Measurements from ENCODE around the gene MMP27.

The MMP27 gene

DNA sequence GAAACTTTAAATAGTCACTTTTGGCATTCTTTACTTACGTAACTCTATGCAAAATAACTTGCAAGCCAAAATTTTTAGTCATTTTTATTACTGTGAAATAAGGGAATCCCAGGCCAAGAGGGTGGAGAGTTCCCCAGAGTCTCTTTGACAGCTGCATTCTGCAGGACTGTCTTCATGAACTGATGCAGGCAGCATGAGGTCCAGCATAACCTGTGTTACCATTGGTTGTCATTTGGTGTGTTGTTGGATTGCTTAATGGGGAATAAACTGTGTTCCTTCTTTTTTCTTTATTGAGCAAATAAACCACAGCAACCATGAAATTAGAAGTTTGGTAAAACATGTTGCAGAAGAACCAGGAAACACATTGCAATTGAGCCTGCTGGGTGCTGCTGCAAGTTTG, 24.6 kb downstream of the MMP27 start:
- ChIA-PET POLR2A (no interaction called here), CTCF (interaction anchor here (2.4 kb wide), 1 partner anchor 15 kb away, joined by 13 read pairs; no protein-coding TSS in a partner anchor)
- no peak for TF ChIP-seq CTCF (IDR thresholded peaks at IDR 0.05; ENCODE audit: control extremely low read depth, extremely low read depth, low read depth, missing control alignments)
- DNase-seq (ENCODE audit: extremely low spot score): no peak

DNA sequence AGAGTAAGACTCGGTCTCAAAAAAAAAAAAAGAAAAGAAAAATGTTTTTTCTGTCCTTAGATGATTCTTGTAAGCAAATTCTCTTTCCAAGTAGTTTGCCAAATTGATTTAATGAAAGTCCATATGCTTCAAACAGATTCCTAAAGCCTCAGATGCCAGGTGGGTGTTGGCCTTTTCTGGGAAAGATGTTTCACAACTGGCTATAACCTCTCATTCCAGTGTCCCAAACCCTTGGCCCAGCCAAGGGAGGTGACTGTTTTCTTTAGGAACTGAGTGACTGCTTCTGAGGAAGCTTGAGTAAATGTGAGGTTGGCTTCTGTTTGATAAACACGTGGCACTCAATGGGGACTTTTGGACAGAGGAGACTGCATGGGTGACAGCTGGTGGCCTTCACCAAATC, 27.5 kb downstream of the MMP27 start:
- CTCF ChIA-PET: interaction anchor here (1.0 to 1.7 kb wide), 2 partner anchors 9 to 12 kb away, joined by 3 to 4 read pairs; no protein-coding TSS in a partner anchor
- no peak for TF ChIP-seq CTCF (IDR thresholded peaks at IDR 0.05; ENCODE audit: control extremely low read depth, extremely low read depth, low read depth, missing control alignments)
- POLR2A ChIA-PET: no interaction called here
- DNase-seq (ENCODE audit: extremely low spot score): no peak

GRCh38 chr11:102676084-102676483, 29.5 kb downstream of the MMP27 start:
- CTCF ChIA-PET: interaction anchor here (5.6 kb wide), 1 partner anchor 11 kb away, joined by 42 read pairs; no protein-coding TSS in a partner anchor

GRCh38 chr11:102669664-102670063, 35.9 kb downstream of the MMP27 start:
- CTCF ChIA-PET: interaction anchor here (0.9 to 1.4 kb wide), 3 partner anchors 8 to 57 kb away, joined by 4 to 5 read pairs (median 4); no protein-coding TSS in a partner anchor
- POLR2A ChIA-PET: no interaction called here
- no peak for DNase-seq (ENCODE audit: extremely low spot score)
- no peak for TF ChIP-seq CTCF (IDR thresholded peaks at IDR 0.05; ENCODE audit: control extremely low read depth, extremely low read depth, low read depth, missing control alignments)

More at GRCh38 chr11:102676084-102676483, 29.5 kb downstream of the MMP27 start:
- POLR2A ChIA-PET: no interaction called here
- no peak for TF ChIP-seq CTCF (IDR thresholded peaks at IDR 0.05; ENCODE audit: control extremely low read depth, extremely low read depth, low read depth, missing control alignments)
- DNase-seq (ENCODE audit: extremely low spot score): no peak

DNA sequence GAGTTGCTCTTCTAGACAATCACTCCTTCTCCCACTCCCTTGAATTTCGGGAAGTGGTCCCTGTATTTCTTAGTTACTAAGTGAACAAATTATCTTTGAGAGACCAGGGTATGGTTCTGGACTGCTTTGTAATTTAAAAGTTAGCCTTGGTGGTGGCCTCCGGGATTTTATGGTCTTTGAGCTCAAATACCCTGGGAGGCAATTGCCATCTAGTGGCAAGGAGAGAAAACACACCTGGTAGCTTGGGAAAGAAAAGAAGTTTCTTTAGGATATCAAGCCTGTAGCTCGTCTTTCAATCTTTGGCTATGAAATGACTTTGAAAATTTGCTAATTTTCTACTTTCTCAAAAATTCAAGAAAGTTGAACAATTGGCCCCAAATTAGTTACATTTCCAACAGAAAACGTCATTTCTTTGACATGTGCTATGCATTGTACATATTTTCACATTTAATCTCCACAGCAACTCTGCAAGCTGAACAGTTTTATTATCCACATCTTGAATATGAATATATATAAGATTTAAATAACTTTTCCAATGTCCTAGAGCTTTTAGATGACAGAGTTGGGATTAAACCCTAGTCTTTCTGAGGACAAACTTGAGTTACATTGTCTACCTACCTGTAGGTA, 39.1 kb downstream of the MMP27 start:
- TF ChIP-seq CTCF (IDR thresholded peaks at IDR 0.05; ENCODE audit: control extremely low read depth, extremely low read depth, low read depth, missing control alignments): peak; percentile 85
- CTCF ChIA-PET: interaction anchor here (0.6 to 4.6 kb wide), 62 partner anchors 9 to 1665 kb away, joined by 3 to 74 read pairs (median 4); partner anchors contain the start of gene MMP20

GRCh38 chr11:102664001-102664752, 41.4 kb downstream of the MMP27 start:
- TF ChIP-seq CTCF (IDR thresholded peaks at IDR 0.05; ENCODE audit: control extremely low read depth, extremely low read depth, low read depth, missing control alignments): peak; percentile 44
- DNase-seq (ENCODE audit: extremely low spot score): no peak
- ChIA-PET POLR2A (no interaction called here), CTCF (interaction anchor here (0.8 to 4.6 kb wide), 8 partner anchors 11 to 375 kb away, joined by 3 to 74 read pairs (median 22); no protein-coding TSS in a partner anchor)

More for the DNA sequence above, 39.1 kb downstream of the MMP27 start:
- DNase-seq (ENCODE audit: extremely low spot score): peak; percentile 50
- POLR2A ChIA-PET: no interaction called here

All from GM10248 (cell line).